Measurements from ENCODE around the gene NUAK2. TPM values are rescaled to one million over a fixed set of nuclear protein-coding genes. Genes with fewer than 3 reads are reported as not detected.

The NUAK2 gene
- total RNA-seq, 2 experiments from 2014 or later, result 5.3 to 9.1 TPM

DNA sequence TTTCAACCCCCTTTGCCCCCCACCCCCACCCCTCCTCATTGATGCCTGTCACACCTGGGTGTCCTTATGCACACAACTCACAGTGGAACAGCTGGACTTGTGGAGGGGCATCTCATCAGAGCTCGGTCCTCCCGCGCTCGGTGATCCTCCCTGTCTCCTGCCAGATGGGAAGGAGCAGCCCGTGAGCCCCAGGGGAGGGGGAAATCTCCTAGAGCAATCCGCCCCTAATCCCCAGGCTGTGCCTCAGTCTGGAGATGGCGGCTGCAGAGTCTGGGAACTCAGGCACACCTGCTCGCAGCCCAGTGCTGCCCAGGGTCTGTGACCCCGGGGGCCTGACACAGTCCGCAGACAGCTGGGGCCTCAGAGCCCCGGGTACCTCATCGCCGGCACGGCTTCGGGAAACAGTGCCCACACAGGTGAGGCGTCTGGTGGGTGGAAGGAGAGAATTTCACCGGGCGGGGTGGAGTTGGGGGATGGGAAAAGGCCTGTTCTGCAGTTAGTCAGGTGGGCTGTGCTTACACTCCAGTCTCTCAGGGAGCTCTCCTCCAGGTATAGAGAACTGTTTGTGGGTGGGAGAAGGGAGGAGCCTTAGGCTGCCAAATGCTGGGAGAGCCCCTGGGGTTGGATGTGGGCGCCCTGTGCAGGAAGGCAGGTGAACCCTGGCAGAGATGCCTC, 64.5 kb downstream of the NUAK2 start:
- Histone ChIP-seq H3K4me3 (ENCODE audit: low read depth, low read length, poor library complexity, severe bottlenecking) (no peak overlapping the region), H3K36me3 (ENCODE audit: insufficient read depth, low read length) (no peaks in the 10 kb centered on the region), H3K4me1 (ENCODE audit: insufficient read depth, low read length, poor library complexity, severe bottlenecking) (peaks cover 40% of the 10 kb centered on the region), H3K9me3 (ENCODE audit: low read length) (no peaks in the 10 kb centered on the region), H4K20me1 (ENCODE audit: insufficient read depth, low read length) (no peaks in the 10 kb centered on the region), H3K9me2 (ENCODE audit: insufficient read depth, low read length) (no peaks in the 10 kb centered on the region), H2AFZ (ENCODE audit: low read length) (no peak overlapping the region), H3K79me2 (ENCODE audit: insufficient read depth, low read depth, low read length) (no peaks in the 10 kb centered on the region), H3K4me2 (ENCODE audit: low read length) (no peak overlapping the region), H3K27ac (ENCODE audit: low read depth, low read length, poor library complexity, severe bottlenecking) (no peak overlapping the region)
- DNase-seq (ENCODE audit: low spot score), result no peak
- TF ChIP-seq, protein P1, sequence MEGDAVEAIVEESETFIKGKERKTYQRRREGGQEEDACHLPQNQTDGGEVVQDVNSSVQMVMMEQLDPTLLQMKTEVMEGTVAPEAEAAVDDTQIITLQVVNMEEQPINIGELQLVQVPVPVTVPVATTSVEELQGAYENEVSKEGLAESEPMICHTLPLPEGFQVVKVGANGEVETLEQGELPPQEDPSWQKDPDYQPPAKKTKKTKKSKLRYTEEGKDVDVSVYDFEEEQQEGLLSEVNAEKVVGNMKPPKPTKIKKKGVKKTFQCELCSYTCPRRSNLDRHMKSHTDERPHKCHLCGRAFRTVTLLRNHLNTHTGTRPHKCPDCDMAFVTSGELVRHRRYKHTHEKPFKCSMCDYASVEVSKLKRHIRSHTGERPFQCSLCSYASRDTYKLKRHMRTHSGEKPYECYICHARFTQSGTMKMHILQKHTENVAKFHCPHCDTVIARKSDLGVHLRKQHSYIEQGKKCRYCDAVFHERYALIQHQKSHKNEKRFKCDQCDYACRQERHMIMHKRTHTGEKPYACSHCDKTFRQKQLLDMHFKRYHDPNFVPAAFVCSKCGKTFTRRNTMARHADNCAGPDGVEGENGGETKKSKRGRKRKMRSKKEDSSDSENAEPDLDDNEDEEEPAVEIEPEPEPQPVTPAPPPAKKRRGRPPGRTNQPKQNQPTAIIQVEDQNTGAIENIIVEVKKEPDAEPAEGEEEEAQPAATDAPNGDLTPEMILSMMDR (conservative IDR thresholded peaks at IDR 0.05; ENCODE audit: low read length), result no peak
- no peak for TF ChIP-seq EZH2phosphoT487 (IDR thresholded peaks at IDR 0.05; ENCODE audit: borderline replicate concordance, low read depth, low read length)
- no TSS peak for BruUV-seq (replicated peaks)
- POLR2A ChIA-PET, result interaction anchor here (1.4 kb wide), 1 partner anchor 13 kb away, joined by 4 read pairs; no protein-coding TSS in a partner anchor
- intact Hi-C loops (cut with micrococcal nuclease; ENCODE audit: unreplicated experiment), result loop anchor here (1.0 to 10.0 kb wide), 6 partner anchors 28 to 282 kb away; partner anchors contain the start of gene RBBP5
- CTCF ChIA-PET (ENCODE audit: unreplicated experiment), result interaction anchor here (0.6 to 8.0 kb wide), 3 partner anchors 14 to 96 kb away, joined by 3 to 48 read pairs (median 4); partner anchors contain the start of gene TMCC2

DNA sequence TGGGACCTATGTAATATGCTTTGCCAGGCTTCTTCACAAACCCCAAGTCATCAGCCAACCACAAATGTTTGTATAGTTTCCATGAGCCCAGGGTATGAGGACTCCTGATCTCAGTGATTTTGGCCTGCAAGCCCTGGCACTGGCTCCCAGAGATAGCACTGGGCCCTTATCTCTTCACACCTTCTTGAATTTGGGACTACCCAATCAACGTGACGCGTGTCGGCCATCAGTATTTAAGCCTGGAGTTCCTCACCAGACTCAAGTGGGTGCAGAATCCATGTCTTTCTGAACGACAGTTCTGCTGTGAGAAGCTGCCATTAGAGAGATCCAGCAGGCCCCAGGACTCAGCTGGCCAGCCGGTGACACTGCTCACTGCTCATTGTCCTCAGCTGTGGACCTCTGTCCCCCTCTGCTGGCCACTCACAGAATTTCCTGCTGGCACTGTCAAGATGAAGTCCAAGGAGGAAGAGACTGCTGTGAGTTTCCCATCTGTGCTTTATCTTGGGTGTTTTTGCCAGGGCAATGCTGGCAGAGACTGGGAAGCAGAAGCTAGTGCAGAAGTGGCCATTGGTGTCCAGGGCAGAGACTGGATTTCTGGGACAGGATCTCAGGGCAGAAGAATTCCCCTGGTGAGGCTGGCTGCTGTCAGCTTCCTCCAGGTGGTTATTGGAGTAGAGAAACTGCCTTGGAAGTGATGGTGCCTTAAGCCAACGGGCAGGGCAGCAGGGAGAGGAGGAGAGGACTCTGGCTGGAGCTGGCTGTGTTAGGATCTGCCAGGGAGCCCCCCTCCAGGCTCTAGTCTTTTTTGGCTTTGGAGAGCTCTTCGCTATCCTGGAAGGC, 65.4 kb downstream of the NUAK2 start:
- H4K20me1 ChIP-seq (ENCODE audit: insufficient read depth, low read length), result no peaks in the 10 kb centered on the region
- ChIA-PET CTCF (ENCODE audit: unreplicated experiment) (interaction anchor here (0.6 to 8.0 kb wide), 5 partner anchors 28 to 194 kb away, joined by 3 to 48 read pairs (median 3); partner anchors contain the start of genes RBBP5 and TMCC2), POLR2A (no interaction called here)
- DNase-seq (ENCODE audit: low spot score), result peak; percentile 74
- no peaks in the 10 kb centered on the region for H3K9me2 ChIP-seq (ENCODE audit: insufficient read depth, low read length)
- intact Hi-C loops (cut with micrococcal nuclease; ENCODE audit: unreplicated experiment), result loop anchor here (1.0 to 10.0 kb wide), 6 partner anchors 27 to 281 kb away; partner anchors contain the start of gene RBBP5
- H3K4me2 ChIP-seq (ENCODE audit: low read length), result no peak overlapping the region
- peaks cover 39% of the 10 kb centered on the region for H3K4me1 ChIP-seq (ENCODE audit: insufficient read depth, low read length, poor library complexity, severe bottlenecking)
- H3K79me2 ChIP-seq (ENCODE audit: insufficient read depth, low read depth, low read length), result no peaks in the 10 kb centered on the region
- BruUV-seq (replicated peaks), result no TSS peak
- no peak overlapping the region for H2AFZ ChIP-seq (ENCODE audit: low read length)
- H3K9me3 ChIP-seq (ENCODE audit: low read length), result no peaks in the 10 kb centered on the region
- H3K36me3 ChIP-seq (ENCODE audit: insufficient read depth, low read length), result no peaks in the 10 kb centered on the region
- no peak overlapping the region for H3K4me3 ChIP-seq (ENCODE audit: low read depth, low read length, poor library complexity, severe bottlenecking)
- H3K27ac ChIP-seq (ENCODE audit: low read depth, low read length, poor library complexity, severe bottlenecking), result no peak overlapping the region
- TF ChIP-seq EZH2phosphoT487 (IDR thresholded peaks at IDR 0.05; ENCODE audit: borderline replicate concordance, low read depth, low read length), result no peak
- TF ChIP-seq, protein P1 (conservative IDR thresholded peaks at IDR 0.05; ENCODE audit: low read length), result peak; percentile 88

Small RNA genes within 50 kb of the gene (small RNA-seq; reads per million reads assigned to genes)
- not detected for gene SNRPGP10

Other genes starting within 250 kb of the NUAK2 start
- 2.7 and 3.4 TPM in 2 replicates for gene TMEM81, start 237.3 kb downstream of the NUAK2 start, total RNA-seq (2014; rRNA removed; shearing (Covaris generic))
- gene TMEM81, start 237.3 kb downstream of the NUAK2 start, total RNA-seq (2022), result 2.8 and 3.2 TPM in 2 replicates
- 11.9 and 14.7 TPM in 2 replicates for gene RBBP5, start 199.8 kb downstream of the NUAK2 start, total RNA-seq (2014; rRNA removed; shearing (Covaris generic))
- 17.4 and 19.8 TPM in 2 replicates for gene RBBP5, start 199.8 kb downstream of the NUAK2 start, total RNA-seq (2022)
- gene DSTYK, start 110.0 kb downstream of the NUAK2 start, total RNA-seq (2014; rRNA removed; shearing (Covaris generic)), result 4.7 and 5.0 TPM in 2 replicates
- 6.6 TPM in 2 replicates for gene DSTYK, start 110.0 kb downstream of the NUAK2 start, total RNA-seq (2022)
- gene TMCC2, start 93.8 kb downstream of the NUAK2 start, total RNA-seq (2014; rRNA removed; shearing (Covaris generic)), result 7.0 and 7.8 TPM in 2 replicates
- 5.2 and 6.2 TPM in 2 replicates for gene TMCC2, start 93.8 kb downstream of the NUAK2 start, total RNA-seq (2022)
- gene KLHDC8A, start 35.2 kb upstream of the NUAK2 start, total RNA-seq (2014; rRNA removed; shearing (Covaris generic)), result not detected in 2 replicates
- not detected in 2 replicates for gene KLHDC8A, start 35.2 kb upstream of the NUAK2 start, total RNA-seq (2022)
- 0.44 and 0.57 TPM in 2 replicates for gene LEMD1, start 100.3 kb upstream of the NUAK2 start, total RNA-seq (2014; rRNA removed; shearing (Covaris generic))
- gene LEMD1, start 100.3 kb upstream of the NUAK2 start, total RNA-seq (2022), result 0.63 TPM in 1 of 2 replicates, not detected in the other
- 0.19 TPM in 1 of 2 replicates, not detected in the other for gene BLACAT1, start 134.3 kb upstream of the NUAK2 start, total RNA-seq (2014; rRNA removed; shearing (Covaris generic))
- gene BLACAT1, start 134.3 kb upstream of the NUAK2 start, total RNA-seq (2022), result 0.29 and 0.48 TPM in 2 replicates
- gene CDK18, start 182.9 kb upstream of the NUAK2 start, total RNA-seq (2014; rRNA removed; shearing (Covaris generic)), result 10.1 and 10.9 TPM in 2 replicates
- 21.2 and 24.1 TPM in 2 replicates for gene CDK18, start 182.9 kb upstream of the NUAK2 start, total RNA-seq (2022)

All from OCI-LY7 (cell line).